Prostate gland (tissue), 2 donors: ENCODE data around the gene TXN2.

Experiments used
- POLR2A ChIP-seq: fragments of 450-650 bp; IDR thresholded peaks from one replicate; pipeline ENCODE4 v1.6.1; 2016; ENCODE audit warnings: antibody characterized with exemption, mild to moderate bottlenecking
- POLR2AphosphoS5 ChIP-seq: sonication (generic); formaldehyde crosslinking; IDR thresholded peaks from one replicate; pipeline ENCODE4 v1.6.1; 2017; ENCODE audit warnings: antibody characterized with exemption
- TF ChIP-seq, protein P1 (sequence below), 4 experiments: fragments of 200-600 bp in 2 of 4; fragments of 450-650 bp in 2 of 4; sonication (generic) in 2 of 4; IDR thresholded peaks; 1 replicate in 3 of 4; 2 replicates in 1 of 4; pipeline ENCODE4 v1.5.1; 2016 to 2019; ENCODE audit warnings: antibody characterized with exemption in 4 of 4, mild to moderate bottlenecking in 2 of 4, moderate library complexity in 2 of 4

DNA sequence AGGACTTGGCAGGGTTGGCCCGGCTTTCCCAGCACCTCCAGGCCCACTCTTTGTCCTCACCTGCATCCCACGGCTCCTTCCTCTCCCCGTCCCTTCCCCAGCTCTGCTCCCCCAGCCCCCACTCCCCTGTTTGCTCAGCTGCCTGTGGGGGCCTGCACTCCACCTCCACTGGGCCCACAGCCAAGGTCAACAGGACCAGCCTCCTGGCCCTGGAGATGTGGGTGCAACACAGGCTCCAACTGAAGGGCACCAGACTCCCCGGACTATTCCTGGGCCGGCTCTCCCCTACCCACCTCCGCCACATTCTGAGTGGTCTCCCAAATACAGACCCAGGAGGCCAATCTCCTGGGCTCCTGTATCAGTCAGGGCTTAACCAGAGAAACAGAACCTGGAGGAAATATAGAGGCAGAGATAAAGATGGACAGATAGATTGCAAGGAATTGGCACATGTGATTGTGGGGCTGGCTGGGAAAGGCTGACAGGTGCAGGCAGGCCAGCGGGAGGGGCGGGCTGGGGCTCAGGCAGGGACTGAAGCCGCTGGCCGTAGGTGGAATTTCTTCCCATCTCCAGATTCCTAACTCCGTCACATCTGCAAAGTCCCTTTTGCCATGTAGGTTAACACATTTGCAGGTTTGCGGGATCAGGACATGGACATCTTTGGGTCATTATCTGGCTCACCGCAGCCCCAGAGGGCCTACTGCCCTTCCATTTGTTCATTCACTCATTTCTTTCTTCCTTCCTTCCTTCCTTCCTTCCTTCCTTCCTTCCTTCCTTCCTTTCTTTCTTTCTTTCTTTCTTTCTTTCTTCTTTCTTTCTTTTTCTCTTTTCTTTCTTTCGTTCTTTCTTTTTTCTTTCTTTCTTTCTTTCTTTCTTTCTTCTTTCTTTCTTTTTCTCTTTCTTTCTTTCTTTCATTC is 47.9 kb downstream of the TXN2 start:
- TF ChIP-seq POLR2A = no peak
- TF ChIP-seq, protein P1, sequence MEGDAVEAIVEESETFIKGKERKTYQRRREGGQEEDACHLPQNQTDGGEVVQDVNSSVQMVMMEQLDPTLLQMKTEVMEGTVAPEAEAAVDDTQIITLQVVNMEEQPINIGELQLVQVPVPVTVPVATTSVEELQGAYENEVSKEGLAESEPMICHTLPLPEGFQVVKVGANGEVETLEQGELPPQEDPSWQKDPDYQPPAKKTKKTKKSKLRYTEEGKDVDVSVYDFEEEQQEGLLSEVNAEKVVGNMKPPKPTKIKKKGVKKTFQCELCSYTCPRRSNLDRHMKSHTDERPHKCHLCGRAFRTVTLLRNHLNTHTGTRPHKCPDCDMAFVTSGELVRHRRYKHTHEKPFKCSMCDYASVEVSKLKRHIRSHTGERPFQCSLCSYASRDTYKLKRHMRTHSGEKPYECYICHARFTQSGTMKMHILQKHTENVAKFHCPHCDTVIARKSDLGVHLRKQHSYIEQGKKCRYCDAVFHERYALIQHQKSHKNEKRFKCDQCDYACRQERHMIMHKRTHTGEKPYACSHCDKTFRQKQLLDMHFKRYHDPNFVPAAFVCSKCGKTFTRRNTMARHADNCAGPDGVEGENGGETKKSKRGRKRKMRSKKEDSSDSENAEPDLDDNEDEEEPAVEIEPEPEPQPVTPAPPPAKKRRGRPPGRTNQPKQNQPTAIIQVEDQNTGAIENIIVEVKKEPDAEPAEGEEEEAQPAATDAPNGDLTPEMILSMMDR (IDR thresholded peaks at IDR 0.05) = no peak
- TF ChIP-seq POLR2AphosphoS5 = no peak
